A673 (cell line): Measurements from ENCODE around the gene CUL1. TPM values are rescaled to one million over a fixed set of nuclear protein-coding genes. Genes with fewer than 3 reads are reported as not detected.

ENCODE experiments used
- BruUV-seq: library from RNA; stranded (reverse); fragments of 400-500 nt; replicated peaks from 2 replicates; lab custom pipeline; 2021; lab: Mats Ljungman, UMichigan
- CTCF ChIA-PET: fragments of 300-600 bp; sonication (Branson Sonifier 250); formaldehyde crosslinking; loops from one replicate; lab custom pipeline; 2022; ENCODE audit warnings: antibody characterized with exemption; lab: Charles Lee
- POLR2A ChIA-PET: fragments of 300-600 bp; sonication (Branson Sonifier 250); formaldehyde crosslinking; loops from one replicate; lab custom pipeline; 2022; ENCODE audit warnings: antibody characterized with exemption; ENCODE audit not compliant: low non-redundant PET; lab: Charles Lee
- DNase-seq: peaks from one replicate; pipeline ENCODE4 v3.0.0-alpha.2; 2015; ENCODE audit warnings: low spot score
- H3K27ac ChIP-seq: fragments of 200-600 bp; sonication (generic); 2 replicates; pipeline ENCODE4 v1.5.1; 2016; ENCODE audit warnings: mixed run types, low read depth, mild to moderate bottlenecking, mixed read lengths, antibody characterized with exemption, low read length; ENCODE audit not compliant: poor library complexity, severe bottlenecking
- H3K27me3 ChIP-seq: fragments of 200-600 bp; sonication (generic); replicated peaks from 2 replicates; pipeline ENCODE4 v1.6.1; 2017; ENCODE audit warnings: mixed run types, low read depth, mild to moderate bottlenecking, mixed read lengths, antibody characterized with exemption, low read length; ENCODE audit not compliant: insufficient read depth, poor library complexity
- H3K36me3 ChIP-seq: fragments of 200-600 bp; sonication (generic); 2 replicates; pipeline ENCODE4 v1.6.1; 2016; ENCODE audit warnings: mixed run types, mild to moderate bottlenecking, mixed read lengths, antibody characterized with exemption, low read length; ENCODE audit not compliant: insufficient read depth, poor library complexity, severe bottlenecking
- H3K4me1 ChIP-seq: fragments of 200-600 bp; sonication (generic); 2 replicates; pipeline ENCODE4 v1.6.1; 2017; ENCODE audit warnings: mixed run types, mild to moderate bottlenecking, mixed read lengths, antibody characterized with exemption, low read length; ENCODE audit not compliant: insufficient read depth, poor library complexity, severe bottlenecking
- H3K4me3 ChIP-seq: fragments of 200-600 bp; sonication (generic); 2 replicates; pipeline ENCODE4 v1.5.1; 2016; ENCODE audit warnings: low read depth, mixed run types, mild to moderate bottlenecking, mixed read lengths, low read length; ENCODE audit not compliant: poor library complexity, severe bottlenecking
- H3K9me3 ChIP-seq: fragments of 200-600 bp; sonication (generic); 2 replicates; pipeline ENCODE4 v1.6.1; 2016; ENCODE audit warnings: mixed run types, low read depth, mild to moderate bottlenecking, mixed read lengths, antibody characterized with exemption, low read length; ENCODE audit not compliant: poor library complexity, severe bottlenecking
- CTCF ChIP-seq: fragments of 300-800, 200-600 bp; sonication (generic); conservative IDR thresholded peaks from 2 replicates; pipeline ENCODE4 v1.5.1; 2017; ENCODE audit warnings: low read depth, mild to moderate bottlenecking, antibody characterized with exemption, low read length, moderate library complexity, mixed read lengths
- EZH2 ChIP-seq: fragments of 200-600 bp; sonication (generic); IDR thresholded peaks from 2 replicates; pipeline ENCODE4 v1.6.1; 2017; ENCODE audit warnings: borderline replicate concordance, low read depth, mild to moderate bottlenecking, mixed read lengths, antibody characterized with exemption, low read length; ENCODE audit not compliant: poor library complexity, severe bottlenecking
- intact Hi-C: fragments of 100-400 bp; cut with micrococcal nuclease; formaldehyde crosslinking; loops from one replicate; pipeline ENCODE4 v1.10.0; 2022; ENCODE audit not compliant: unreplicated experiment
- total RNA-seq: library from RNA; stranded (reverse); gene quantifications from 2 replicates; pipeline ENCODE4 v1.2.3, GENCODE V29; 2021

Gene CUL1
- total RNA-seq, 1 experiment from 2014 or later, result 75.5 TPM

- DNase-seq, result no peak
- Histone ChIP-seq H3K4me1 (peaks cover 8% of the 10 kb centered on the region), H3K27ac (no peak overlapping the region), H3K4me3 (no peak overlapping the region), H3K27me3 (no peaks in the 10 kb centered on the region), H3K9me3 (no peaks in the 10 kb centered on the region), H3K36me3 (peaks cover 44% of the 10 kb centered on the region)
- ChIA-PET POLR2A (no interaction called here), CTCF (no interaction called here)
- intact Hi-C loops, result no loop called here
- no peak for TF ChIP-seq EZH2
- no TSS peak for BruUV-seq
Measured at GRCh38 chr7:148732862-148733261, 34.2 kb downstream of the CUL1 start.

- H3K27me3 ChIP-seq, result no peaks in the 10 kb centered on the region
- no peak for DNase-seq
- TF ChIP-seq EZH2, result no peak
- no peak for TF ChIP-seq CTCF
- no peaks in the 10 kb centered on the region for H3K9me3 ChIP-seq
- no peak overlapping the region for H3K4me3 ChIP-seq
- ChIA-PET POLR2A (no interaction called here), CTCF (no interaction called here)
- H3K36me3 ChIP-seq, result peaks cover 50% of the 10 kb centered on the region
- H3K27ac ChIP-seq, result no peak overlapping the region
- no TSS peak for BruUV-seq
- intact Hi-C loops, result no loop called here
- H3K4me1 ChIP-seq, result peaks cover 8% of the 10 kb centered on the region
Measured at GRCh38 chr7:148733496-148733895, 34.8 kb downstream of the CUL1 start.

- Histone ChIP-seq H3K27me3 (no peaks in the 10 kb centered on the region), H3K27ac (no peak overlapping the region), H3K36me3 (peaks cover 61% of the 10 kb centered on the region), H3K4me3 (no peak overlapping the region), H3K4me1 (peaks cover 8% of the 10 kb centered on the region), H3K9me3 (no peaks in the 10 kb centered on the region)
- intact Hi-C loops, result no loop called here
- no peak for TF ChIP-seq CTCF
- no peak for TF ChIP-seq EZH2
- POLR2A ChIA-PET, result no interaction called here
- CTCF ChIA-PET, result no interaction called here
- BruUV-seq, result no TSS peak
- DNase-seq, result no peak
Measured at GRCh38 chr7:148735141-148735540, 36.4 kb downstream of the CUL1 start.

- Histone ChIP-seq H3K4me1 (peaks cover 8% of the 10 kb centered on the region), H3K27me3 (no peaks in the 10 kb centered on the region), H3K36me3 (peaks cover 67% of the 10 kb centered on the region), H3K27ac (no peak overlapping the region), H3K9me3 (no peaks in the 10 kb centered on the region), H3K4me3 (no peak overlapping the region)
- ChIA-PET CTCF (no interaction called here), POLR2A (no interaction called here)
- intact Hi-C loops, result no loop called here
- BruUV-seq, result no TSS peak
- TF ChIP-seq CTCF (no peak), EZH2 (no peak)
- DNase-seq, result no peak
Measured at GRCh38 chr7:148735967-148736366, 37.3 kb downstream of the CUL1 start.
